ENCODE measurements around the gene ZBTB34.

DNA sequence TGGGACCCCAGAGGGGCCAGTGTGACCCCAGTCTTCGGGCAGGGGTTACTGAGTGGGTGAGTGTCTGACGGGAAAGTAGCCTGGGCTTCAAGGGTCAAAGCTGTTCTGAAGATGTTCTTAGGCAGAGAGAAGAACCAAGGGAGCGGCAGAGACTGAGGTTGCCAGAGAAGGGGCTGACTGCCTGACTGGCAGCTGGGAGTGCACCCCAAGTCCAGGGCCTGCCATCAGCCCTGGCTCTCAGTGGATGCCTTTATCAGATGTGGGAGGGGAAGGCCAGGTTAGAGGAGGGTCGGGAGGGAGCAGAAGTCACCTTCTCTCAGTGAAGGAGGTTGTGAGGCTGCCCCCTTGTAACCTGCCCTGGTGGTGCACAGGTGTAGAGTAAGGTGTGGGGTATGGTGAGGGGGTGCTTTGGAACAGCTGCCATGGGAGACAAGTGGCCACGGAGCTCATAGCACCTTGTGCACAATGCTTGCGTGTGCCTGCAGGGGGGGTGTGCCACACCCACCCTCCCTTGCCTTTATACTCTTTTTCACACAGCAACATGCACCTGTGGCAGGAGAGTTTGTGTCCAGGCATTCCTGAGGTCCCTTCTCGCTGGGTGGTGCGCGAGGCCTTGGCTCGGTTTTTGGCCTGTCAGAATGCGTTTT is 73.0 kb downstream of the ZBTB34 start:
- no peak for TF ChIP-seq CTCF (IDR thresholded peaks at IDR 0.05)
- no peak for TF ChIP-seq POLR2A (IDR thresholded peaks at IDR 0.05)
